HepG2 (cell line): Measurements from ENCODE around the gene KAZN. TPM values are rescaled to one million over a fixed set of nuclear protein-coding genes. Genes with fewer than 3 reads are reported as not detected.

Experiments used
- RBM22 ChIP-seq: fragments of 200-400 bp; formaldehyde crosslinking; optimal IDR thresholded peaks from 2 replicates; pipeline ENCODE3; 2017; ENCODE audit warnings: mild to moderate bottlenecking, low read length, moderate library complexity
- RCOR2 ChIP-seq: IDR thresholded peaks from 2 replicates; pipeline ENCODE4 v1.6.1; 2016; ENCODE audit warnings: missing biosample characterization, missing genetic modification reagents
- SOX13 ChIP-seq, 3 experiments: fragments of 450-650 bp in 1 of 3; sonication (generic) in 1 of 3; formaldehyde crosslinking in 1 of 3; IDR thresholded peaks in 2 of 3; conservative IDR thresholded peaks in 1 of 3; 2 replicates each; pipeline versions ENCODE4 v1.5.0 to v1.6.1; 2016 to 2020; ENCODE audit warnings: antibody characterized with exemption in 1 of 3, mild to moderate bottlenecking in 1 of 3, missing compliant biosample characterization in 1 of 3, missing genetic modification reagents in 1 of 3, moderate library complexity in 1 of 3
- SRSF1 ChIP-seq: fragments of 200-400 bp; formaldehyde crosslinking; optimal IDR thresholded peaks from 2 replicates; pipeline ENCODE3; 2017; ENCODE audit warnings: mild to moderate bottlenecking, low read depth, low read length, moderate library complexity
- ZFP90 ChIP-seq: sonication (generic); formaldehyde crosslinking; IDR thresholded peaks from 2 replicates; pipeline ENCODE4 v1.8.0; 2022; ENCODE audit warnings: missing genetic modification reagents, mild to moderate bottlenecking, inconsistent platforms, borderline replicate concordance
- ZNF30 ChIP-seq: sonication (generic); formaldehyde crosslinking; IDR thresholded peaks from 2 replicates; pipeline ENCODE4 v1.5.0; 2020; ENCODE audit warnings: mild to moderate bottlenecking, missing genetic modification reagents
- ZNF335 ChIP-seq: sonication (generic); formaldehyde crosslinking; IDR thresholded peaks from 2 replicates; pipeline ENCODE4 v1.4.0; 2020; ENCODE audit warnings: missing genetic modification reagents
- ZNF350 ChIP-seq: sonication (generic); formaldehyde crosslinking; IDR thresholded peaks from 2 replicates; pipeline ENCODE4 v1.4.0; 2020; ENCODE audit warnings: mild to moderate bottlenecking, low read depth, missing genetic modification reagents, borderline replicate concordance
- ZNF879 ChIP-seq: sonication (generic); formaldehyde crosslinking; IDR thresholded peaks from 2 replicates; pipeline ENCODE4 v1.8.1; 2023; ENCODE audit warnings: missing genetic modification reagents
- polyA plus RNA-seq, 8 experiments: library from polyadenylated mRNA; depleted of rRNA in 3 of 8; stranded (reverse) in 7 of 8; unstranded in 1 of 8; fragments of >200 nt; fragmentation: Illumina TruSeq in 4 of 8; extraction: Trizol in 4 of 8; gene quantifications; 2 replicates each; pipeline versions ENCODE4 v1.2.1 to v1.2.3, GENCODE V29; 2011 to 2016; ENCODE audit warnings: low read depth in 4 of 8, missing spikeins in 1 of 8, mixed read lengths in 1 of 8; ENCODE audit not compliant: insufficient read depth in 1 of 8
- total RNA-seq, 5 experiments: library from RNA; depleted of rRNA; stranded (reverse); fragments of >200 nt; fragmentation: Illumina TruSeq; extraction: Trizol; gene quantifications; 2 replicates each; pipeline ENCODE4 v1.2.3, GENCODE V29; 2016; ENCODE audit warnings: low read depth in 1 of 5
- TF ChIP-seq, protein P1 (sequence below): sonication (generic); formaldehyde crosslinking; IDR thresholded peaks from 2 replicates; pipeline ENCODE4 v1.4.0; 2020; ENCODE audit warnings: missing genetic modification reagents
- TF ChIP-seq, protein P2 (sequence below): sonication (generic); formaldehyde crosslinking; IDR thresholded peaks from 2 replicates; pipeline ENCODE4 v1.4.0; 2020; ENCODE audit warnings: missing genetic modification reagents
- TF ChIP-seq, protein P3 (sequence below): sonication (generic); formaldehyde crosslinking; IDR thresholded peaks from 2 replicates; pipeline ENCODE4 v1.9.0; 2021; ENCODE audit warnings: missing genetic modification reagents, borderline replicate concordance
- TF ChIP-seq, protein P4 (sequence below): fragments of 450-650 bp; IDR thresholded peaks from 2 replicates; pipeline ENCODE4 v1.6.1; 2017; ENCODE audit warnings: mild to moderate bottlenecking
- TF ChIP-seq, protein P5 (sequence below): sonication (generic); formaldehyde crosslinking; IDR thresholded peaks from 2 replicates; pipeline ENCODE4 v1.5.0; 2020; ENCODE audit warnings: missing genetic modification reagents
- TF ChIP-seq, protein P6 (sequence below): sonication (generic); formaldehyde crosslinking; conservative IDR thresholded peaks from 2 replicates; pipeline ENCODE4 v1.4.0; 2020; ENCODE audit warnings: mild to moderate bottlenecking, missing genetic modification reagents, moderate library complexity

KAZN gene
- total and polyA plus RNA-seq, 2 of the 13 experiments (the other 11 are each of a cell fraction or from before 2014, with no cell fraction given): 10.4 to 13.5 TPM

DNA sequence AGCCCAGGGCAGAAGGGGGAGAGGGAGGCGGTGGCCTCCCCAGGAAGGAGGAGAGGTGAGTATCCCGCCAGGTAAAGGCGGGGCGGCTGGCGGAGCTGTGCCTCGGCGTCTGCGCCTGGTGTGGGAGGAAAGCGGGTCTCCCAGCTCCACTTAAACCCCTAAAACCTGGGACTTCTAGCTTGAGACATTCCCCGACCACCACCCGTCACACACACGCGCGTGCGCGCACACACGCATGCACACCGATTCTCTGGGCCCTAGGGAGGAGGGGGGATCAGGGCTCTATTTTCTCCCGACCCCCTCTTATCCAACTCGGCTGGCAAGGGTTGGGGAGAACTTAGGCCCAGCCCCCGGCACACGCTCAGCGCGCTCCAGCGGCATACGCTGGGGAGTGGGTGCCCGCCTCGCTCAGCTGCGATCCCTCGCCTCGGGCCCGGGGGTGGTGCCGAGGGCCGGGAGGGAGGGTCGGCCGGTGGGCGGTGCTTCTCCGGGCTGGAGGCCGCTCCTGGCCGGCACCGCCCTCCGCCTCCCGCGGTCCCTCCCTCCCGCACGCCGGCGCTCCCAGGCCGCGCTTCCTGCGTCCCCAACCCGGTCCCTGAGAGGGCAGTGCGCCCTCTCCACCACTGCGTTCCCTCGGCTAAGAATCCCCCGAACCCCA lies 554.8 kb downstream of the KAZN start, which contains the start of gene TMEM51 (continued):
- TF ChIP-seq, protein P1, sequence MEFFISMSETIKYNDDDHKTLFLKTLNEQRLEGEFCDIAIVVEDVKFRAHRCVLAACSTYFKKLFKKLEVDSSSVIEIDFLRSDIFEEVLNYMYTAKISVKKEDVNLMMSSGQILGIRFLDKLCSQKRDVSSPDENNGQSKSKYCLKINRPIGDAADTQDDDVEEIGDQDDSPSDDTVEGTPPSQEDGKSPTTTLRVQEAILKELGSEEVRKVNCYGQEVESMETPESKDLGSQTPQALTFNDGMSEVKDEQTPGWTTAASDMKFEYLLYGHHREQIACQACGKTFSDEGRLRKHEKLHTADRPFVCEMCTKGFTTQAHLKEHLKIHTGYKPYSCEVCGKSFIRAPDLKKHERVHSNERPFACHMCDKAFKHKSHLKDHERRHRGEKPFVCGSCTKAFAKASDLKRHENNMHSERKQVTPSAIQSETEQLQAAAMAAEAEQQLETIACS (CRISPR knock-in tag): no peak
- TF ChIP-seq, protein P2, sequence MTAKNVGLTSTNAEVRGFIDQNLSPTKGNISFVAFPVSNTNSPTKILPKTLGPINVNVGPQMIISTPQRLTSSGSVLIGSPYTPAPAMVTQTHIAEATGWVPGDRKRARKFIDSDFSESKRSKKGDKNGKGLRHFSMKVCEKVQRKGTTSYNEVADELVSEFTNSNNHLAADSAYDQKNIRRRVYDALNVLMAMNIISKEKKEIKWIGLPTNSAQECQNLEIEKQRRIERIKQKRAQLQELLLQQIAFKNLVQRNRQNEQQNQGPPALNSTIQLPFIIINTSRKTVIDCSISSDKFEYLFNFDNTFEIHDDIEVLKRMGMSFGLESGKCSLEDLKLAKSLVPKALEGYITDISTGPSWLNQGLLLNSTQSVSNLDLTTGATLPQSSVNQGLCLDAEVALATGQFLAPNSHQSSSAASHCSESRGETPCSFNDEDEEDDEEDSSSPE (CRISPR knock-in tag): 0 out of 2 replicates have a peak, but pooled peaks have one; percentile 31
- TF ChIP-seq, protein P3, sequence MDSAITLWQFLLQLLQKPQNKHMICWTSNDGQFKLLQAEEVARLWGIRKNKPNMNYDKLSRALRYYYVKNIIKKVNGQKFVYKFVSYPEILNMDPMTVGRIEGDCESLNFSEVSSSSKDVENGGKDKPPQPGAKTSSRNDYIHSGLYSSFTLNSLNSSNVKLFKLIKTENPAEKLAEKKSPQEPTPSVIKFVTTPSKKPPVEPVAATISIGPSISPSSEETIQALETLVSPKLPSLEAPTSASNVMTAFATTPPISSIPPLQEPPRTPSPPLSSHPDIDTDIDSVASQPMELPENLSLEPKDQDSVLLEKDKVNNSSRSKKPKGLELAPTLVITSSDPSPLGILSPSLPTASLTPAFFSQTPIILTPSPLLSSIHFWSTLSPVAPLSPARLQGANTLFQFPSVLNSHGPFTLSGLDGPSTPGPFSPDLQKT (CRISPR knock-in tag): no peak
- TF ChIP-seq SOX13 (IDR thresholded peaks at IDR 0.05) (no peak), SOX13 (CRISPR knock-in tag; conservative IDR thresholded peaks at IDR 0.05 in 1 of 2, IDR thresholded peaks at IDR 0.05 in 1 of 2) (peak in 1 of 2 experiments; percentile 35; a peak in 1 of 4 replicates), ZNF335 (no peak), SRSF1 (peak; percentile 42), RBM22 (no peak), ZFP90 (CRISPR knock-in tag) (no peak), ZNF30 (CRISPR knock-in tag) (no peak), ZNF879 (CRISPR knock-in tag) (no peak), ZNF350 (CRISPR knock-in tag) (no peak), RCOR2 (CRISPR knock-in tag) (no peak)
- TF ChIP-seq, protein P4, sequence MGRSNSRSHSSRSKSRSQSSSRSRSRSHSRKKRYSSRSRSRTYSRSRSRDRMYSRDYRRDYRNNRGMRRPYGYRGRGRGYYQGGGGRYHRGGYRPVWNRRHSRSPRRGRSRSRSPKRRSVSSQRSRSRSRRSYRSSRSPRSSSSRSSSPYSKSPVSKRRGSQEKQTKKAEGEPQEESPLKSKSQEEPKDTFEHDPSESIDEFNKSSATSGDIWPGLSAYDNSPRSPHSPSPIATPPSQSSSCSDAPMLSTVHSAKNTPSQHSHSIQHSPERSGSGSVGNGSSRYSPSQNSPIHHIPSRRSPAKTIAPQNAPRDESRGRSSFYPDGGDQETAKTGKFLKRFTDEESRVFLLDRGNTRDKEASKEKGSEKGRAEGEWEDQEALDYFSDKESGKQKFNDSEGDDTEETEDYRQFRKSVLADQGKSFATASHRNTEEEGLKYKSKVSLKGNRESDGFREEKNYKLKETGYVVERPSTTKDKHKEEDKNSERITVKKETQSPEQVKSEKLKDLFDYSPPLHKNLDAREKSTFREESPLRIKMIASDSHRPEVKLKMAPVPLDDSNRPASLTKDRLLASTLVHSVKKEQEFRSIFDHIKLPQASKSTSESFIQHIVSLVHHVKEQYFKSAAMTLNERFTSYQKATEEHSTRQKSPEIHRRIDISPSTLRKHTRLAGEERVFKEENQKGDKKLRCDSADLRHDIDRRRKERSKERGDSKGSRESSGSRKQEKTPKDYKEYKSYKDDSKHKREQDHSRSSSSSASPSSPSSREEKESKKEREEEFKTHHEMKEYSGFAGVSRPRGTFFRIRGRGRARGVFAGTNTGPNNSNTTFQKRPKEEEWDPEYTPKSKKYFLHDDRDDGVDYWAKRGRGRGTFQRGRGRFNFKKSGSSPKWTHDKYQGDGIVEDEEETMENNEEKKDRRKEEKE: no peak
- TF ChIP-seq, protein P5, sequence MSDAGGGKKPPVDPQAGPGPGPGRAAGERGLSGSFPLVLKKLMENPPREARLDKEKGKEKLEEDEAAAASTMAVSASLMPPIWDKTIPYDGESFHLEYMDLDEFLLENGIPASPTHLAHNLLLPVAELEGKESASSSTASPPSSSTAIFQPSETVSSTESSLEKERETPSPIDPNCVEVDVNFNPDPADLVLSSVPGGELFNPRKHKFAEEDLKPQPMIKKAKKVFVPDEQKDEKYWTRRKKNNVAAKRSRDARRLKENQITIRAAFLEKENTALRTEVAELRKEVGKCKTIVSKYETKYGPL: no peak
- TF ChIP-seq, protein P6, sequence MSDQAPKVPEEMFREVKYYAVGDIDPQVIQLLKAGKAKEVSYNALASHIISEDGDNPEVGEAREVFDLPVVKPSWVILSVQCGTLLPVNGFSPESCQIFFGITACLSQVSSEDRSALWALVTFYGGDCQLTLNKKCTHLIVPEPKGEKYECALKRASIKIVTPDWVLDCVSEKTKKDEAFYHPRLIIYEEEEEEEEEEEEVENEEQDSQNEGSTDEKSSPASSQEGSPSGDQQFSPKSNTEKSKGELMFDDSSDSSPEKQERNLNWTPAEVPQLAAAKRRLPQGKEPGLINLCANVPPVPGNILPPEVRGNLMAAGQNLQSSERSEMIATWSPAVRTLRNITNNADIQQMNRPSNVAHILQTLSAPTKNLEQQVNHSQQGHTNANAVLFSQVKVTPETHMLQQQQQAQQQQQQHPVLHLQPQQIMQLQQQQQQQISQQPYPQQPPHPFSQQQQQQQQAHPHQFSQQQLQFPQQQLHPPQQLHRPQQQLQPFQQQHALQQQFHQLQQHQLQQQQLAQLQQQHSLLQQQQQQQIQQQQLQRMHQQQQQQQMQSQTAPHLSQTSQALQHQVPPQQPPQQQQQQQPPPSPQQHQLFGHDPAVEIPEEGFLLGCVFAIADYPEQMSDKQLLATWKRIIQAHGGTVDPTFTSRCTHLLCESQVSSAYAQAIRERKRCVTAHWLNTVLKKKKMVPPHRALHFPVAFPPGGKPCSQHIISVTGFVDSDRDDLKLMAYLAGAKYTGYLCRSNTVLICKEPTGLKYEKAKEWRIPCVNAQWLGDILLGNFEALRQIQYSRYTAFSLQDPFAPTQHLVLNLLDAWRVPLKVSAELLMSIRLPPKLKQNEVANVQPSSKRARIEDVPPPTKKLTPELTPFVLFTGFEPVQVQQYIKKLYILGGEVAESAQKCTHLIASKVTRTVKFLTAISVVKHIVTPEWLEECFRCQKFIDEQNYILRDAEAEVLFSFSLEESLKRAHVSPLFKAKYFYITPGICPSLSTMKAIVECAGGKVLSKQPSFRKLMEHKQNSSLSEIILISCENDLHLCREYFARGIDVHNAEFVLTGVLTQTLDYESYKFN (CRISPR knock-in tag): 0 out of 2 replicates have a peak, but pooled peaks have one; percentile 11
